Measurements from ENCODE around the gene ADAMTS17.

ADAMTS17 gene

DNA sequence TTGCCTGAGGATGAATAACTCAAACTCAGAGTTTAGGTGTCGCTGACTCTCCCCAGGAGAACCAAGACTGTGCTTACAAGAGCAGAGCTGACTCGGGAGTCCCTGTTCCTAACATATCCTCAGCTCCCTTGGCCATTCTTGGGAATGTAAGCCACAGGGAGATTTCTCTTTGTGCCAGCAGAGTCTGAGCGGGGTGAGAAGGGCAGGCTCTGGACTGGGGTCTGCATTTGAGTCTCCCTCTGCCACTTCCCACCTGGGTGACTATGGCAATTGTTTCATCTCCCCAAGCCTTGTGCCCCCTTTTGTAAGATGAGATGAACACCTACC is 126.0 kb downstream of the ADAMTS17 start:
- no peak for DNase-seq

GRCh38 chr15:100215031-100215842 is 126.5 kb downstream of the ADAMTS17 start:
- DNase-seq = no peak

DNA sequence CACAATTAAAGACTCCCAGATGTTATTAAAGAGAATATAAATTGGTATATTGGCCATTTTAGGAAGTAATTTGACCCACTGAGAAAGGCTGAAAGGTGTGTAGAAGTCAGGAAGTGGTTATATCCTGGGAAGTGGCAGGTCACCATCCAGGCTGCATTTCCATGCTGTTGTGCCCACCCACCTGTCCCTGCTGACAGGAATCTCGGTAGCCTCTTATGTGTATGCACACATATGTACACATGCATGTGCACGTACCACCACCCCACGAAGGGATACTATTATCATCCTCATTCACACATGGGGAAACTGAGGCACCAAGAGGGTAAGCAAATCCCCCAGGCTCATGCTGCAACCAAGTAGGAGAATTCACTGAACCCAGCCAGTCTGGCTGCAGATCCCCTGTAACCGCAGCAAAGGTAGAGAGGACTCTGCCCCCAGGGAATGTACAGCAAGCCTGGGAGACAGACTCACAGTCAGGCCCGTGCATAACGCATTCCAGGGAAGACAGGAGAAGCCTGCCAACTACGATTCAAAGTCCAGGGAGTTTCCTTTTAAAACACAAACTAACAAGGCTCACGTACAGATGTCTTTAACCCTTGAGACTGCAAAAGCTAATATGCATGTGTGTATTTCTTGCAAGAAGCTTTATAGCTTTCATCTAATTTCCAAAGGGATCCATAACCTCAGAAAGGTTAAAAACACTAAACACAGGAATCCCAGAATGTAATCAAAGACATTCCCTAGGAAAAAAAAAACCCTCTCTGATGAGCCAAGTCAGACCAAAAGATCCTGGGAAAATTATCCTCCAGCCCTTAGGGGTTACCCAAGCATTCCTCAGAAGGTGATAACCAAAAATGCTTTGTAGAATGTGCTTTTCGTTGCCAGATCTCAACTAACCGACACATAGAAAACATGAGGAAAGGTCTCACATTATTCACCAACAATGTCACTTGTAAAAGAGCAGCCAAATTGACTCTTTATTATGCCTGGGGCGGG is 129.6 kb downstream of the ADAMTS17 start:
- peak; percentile 27 for DNase-seq

DNA sequence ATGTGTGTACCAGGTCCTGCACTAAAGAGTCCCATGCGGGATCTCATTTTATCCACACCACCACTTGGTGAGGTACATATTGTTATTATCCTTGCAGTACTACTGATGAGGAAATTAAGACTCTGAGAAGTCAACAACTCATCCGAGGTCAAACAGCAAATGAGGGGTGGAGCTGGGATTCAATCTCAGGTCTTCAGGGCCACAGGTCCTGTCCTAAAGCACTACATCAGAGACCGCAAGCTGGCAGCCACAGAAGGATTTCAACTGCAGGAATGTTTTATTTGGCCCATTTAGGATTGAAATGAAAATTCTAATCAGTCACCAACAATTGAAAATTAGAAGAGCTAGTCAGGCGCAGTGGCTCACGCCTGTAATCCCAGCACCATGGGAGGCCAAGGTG is 131.4 kb downstream of the ADAMTS17 start:
- no peak for DNase-seq

- no peak for DNase-seq
These were observed 132.7 kb downstream of the ADAMTS17 start for GRCh38 chr15:100208921-100209603.

DNA sequence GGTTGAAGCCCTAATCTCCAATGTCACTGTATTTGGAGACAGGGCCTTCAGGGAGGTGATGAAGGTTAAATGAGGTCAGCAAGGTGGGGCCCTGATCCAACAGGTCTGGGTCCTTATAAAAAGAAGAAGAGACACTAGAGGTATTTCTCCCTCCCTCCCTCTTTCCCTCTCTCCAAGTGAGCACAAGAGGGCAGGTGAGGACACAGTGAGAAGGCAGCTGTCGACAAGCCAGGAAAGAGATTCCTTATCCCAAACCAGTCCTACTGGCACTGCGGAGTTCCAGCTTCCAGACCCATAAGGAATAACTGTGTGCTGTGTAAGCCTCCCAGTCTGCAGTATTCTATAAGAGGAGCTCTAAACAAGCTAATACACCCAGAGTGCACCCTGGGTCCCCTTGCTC is 134.7 kb downstream of the ADAMTS17 start:
- DNase-seq = no peak

- no peak for DNase-seq
These were observed 135.1 kb downstream of the ADAMTS17 start for GRCh38 chr15:100206643-100207042.

- DNase-seq = no peak
These were observed 136.1 kb downstream of the ADAMTS17 start for GRCh38 chr15:100205549-100206295.

GRCh38 chr15:100204771-100205170 is 137.0 kb downstream of the ADAMTS17 start:
- no peak for DNase-seq

DNA sequence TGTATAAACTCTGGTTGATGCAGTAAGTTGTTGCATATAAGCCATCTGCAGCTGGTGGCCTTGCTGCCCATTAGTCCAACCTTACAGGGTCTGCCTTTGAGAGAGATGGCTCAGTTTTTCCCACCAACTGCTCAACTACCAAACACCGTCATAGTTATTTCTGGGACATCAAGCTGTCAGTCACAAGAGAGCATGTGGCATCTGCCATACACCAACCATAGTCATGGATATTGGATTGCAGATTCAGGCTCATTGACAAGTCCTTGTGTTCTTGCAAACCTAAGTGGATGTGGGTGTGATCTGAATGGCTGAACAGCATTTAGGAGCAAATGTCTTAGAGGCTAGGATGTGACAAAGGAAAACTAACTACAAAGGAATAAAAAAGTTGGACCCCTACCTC is 137.6 kb downstream of the ADAMTS17 start:
- no peak for DNase-seq

- DNase-seq = no peak
These were observed 139.3 kb downstream of the ADAMTS17 start for GRCh38 chr15:100202309-100202960.

DNA sequence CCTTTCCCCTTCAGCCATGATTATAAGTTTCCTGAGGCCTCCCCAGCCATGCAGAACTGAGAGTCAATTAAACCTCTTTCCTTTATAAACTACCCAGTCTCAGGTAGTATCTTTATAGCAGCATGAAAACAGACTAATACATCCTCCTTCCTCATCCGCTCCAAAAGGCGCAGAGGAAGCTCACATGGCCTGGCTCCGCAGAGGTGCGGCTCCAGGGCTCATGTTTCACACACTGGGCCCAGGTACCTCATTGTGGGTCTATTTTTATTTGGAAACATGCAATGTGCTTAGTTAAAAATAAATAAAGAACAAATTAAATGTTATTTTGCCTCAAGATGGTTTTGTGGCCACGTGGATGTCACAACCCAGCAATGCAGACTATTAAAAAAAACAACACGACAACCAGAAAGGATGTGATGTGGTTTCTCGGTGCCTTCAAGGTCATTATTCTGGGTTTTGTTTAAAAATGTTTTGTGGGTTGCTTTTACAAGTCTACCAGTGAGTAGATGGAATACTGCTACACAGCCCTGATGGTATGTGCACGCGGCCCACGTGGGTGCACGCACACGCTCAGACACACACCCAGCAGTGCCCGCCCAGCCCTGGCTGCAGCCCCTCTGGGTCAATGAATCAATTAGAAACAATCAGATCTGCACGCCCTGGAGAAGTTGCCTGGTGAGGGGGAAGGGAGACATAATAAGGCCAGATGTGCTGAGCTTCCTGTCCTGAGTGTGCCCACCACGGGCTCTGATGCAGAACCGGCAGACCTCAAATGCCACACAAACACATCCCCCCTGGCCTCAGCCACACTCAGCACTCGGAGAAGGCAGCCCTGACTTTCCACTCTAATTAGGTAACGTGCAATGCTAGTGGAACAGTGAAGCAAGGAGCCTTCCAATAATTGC is 140.1 kb downstream of the ADAMTS17 start:
- DNase-seq = no peak

DNA sequence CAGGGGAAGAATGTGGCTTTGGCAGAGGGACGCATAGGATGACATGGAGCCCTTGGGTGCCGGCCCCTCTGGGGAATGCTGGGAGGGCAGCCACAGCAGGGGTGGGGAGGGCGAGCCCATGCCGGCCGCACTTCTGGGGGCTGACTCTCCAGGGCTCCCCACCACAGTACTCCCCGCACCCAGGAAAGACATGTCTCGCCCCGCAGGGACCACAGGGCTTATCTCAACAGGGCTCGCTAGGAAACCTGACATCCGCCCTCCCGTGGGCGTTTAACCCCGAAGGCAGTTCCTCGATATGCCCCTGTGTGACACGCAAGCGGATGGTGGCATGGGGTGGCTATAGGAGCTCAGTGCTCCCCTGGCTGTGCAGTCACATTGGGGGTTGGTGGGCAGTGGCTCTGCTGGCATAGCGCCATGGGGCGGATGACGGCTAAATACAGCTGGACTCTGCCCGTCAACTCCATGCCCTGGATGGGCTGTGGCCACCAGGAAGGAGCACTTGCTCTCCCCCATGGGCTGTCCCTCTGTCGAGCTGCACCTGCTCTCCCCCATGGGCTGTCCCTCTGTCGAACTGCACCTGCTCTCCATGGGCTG is 141.4 kb downstream of the ADAMTS17 start:
- DNase-seq = no peak

DNA sequence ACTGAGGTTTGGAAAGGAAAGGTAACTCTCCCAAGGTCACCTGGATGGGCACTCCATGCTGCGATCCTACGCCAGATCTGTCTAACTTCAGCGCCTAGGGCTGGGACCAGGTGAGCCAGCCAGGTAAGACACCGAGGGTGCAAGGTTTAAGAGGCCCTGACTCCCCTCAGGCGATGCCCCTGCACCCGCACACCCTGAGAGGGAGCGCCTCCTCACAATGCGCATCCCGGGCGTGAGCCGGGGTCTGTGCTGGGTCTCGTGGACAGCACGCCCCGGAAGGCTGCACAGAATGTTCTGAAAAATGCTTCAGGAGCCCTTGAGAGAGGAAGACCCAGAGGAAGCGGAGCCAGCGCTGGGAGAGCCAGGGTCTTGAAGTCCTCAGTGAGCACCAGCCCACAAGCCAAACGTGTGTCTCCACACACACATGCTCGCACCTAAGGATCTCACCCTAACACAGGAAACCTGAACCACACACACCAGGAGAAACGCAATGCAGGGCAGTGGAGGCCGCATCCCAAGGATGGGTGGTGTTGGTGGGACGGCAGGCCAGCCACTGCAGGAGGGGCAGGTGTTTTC is 142.0 kb downstream of the ADAMTS17 start:
- no peak for DNase-seq

GRCh38 chr15:100198442-100198841 is 143.3 kb downstream of the ADAMTS17 start:
- DNase-seq = no peak

DNA sequence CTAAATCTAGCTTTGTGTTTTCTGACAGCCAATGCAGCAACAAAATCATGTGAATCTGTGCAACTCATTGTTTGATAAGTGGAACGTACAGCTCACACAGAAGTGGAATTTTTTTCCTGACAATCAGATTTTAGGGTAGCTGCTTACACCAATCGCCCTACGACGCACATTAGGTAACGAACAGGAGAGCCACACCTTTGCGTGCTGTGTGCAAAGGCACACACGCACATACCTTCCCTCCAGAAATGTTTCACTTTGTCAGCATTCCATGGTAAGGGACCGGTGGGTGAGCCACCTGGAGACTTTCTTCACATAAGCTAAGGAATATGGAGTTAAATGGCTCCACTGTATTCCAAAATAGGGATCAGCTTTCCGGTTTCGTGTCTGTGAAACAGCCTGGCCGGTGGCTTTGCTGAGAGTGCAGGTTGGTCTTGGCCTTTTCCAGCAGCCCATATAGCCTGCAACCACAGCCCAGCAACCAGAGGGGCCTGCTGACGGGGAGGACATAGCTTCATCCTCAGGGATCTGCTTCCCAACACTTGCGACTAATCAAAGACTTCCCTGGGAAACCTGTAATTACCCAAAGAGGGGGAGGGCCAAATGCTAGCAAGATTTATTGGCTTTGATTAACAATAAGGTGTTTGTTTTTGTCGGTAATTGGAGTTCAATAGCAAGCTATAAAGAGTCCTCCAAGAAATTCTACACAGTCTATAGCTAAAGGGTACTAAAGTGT is 145.3 kb downstream of the ADAMTS17 start:
- DNase-seq = no peak

DNA sequence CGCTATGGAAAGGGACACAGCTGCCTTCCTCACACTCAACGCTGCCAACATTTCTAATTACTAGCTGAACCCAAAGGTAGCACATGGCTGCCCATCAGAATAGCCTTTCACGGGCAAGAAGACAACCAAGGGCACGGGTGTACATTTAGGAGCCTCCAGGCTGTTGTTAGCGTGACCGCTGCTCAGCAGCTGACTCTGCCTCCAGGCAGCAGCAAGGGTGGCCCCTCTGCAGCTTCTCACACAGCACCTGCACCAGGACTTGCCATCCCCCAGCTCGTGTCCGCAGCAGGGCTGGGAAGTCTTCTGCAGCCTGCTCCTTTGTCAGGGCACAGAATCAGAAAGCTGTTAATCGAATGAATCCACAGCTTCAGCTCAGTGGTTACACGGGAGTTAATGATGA is 146.8 kb downstream of the ADAMTS17 start:
- DNase-seq = no peak

DNA sequence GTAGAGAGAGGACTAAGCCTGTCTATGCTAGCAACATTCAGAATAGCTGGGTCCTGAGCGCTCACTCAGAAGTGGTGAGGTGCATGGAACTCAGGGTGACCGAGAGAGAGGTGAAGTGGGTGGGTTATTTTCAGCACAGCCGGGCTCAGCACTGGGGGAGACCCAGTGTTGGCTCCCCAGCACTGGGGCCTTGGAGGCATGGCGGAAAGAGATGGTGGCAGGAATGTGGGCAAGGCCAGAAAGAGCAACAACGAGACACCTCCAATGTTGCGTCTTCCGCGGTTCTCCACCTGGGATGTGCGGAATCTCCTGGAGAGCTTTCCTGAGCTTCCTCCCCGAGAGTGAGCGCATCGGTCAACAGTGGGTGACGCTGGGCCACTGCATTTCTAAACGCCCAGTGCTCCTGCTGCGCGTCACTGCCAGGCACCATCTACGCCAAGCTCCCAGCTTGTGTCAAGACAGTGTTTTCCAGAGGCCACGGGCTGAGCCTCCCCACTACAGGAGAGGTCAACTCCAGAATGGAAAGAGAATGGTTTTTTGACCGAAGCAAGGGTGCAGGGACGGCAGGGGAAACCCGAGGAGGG is 148.4 kb downstream of the ADAMTS17 start:
- DNase-seq = no peak
